ENCODE results near the gene POGK. TPM values are rescaled to one million over a fixed set of nuclear protein-coding genes. Genes with fewer than 3 reads are reported as not detected.

Gene POGK
- total RNA-seq, 1 donor from 2014 or later, result 39.1 TPM

GRCh38 chr1:166884971-166885370 is 45.7 kb downstream of the POGK start:
- Mint-ChIP-seq H3K36me3 (ENCODE audit: low read depth) (no peaks in the 10 kb centered on the region), H3K27ac (no peak overlapping the region), H3K27me3 (peaks cover 26% of the 10 kb centered on the region), H3K9me3 (no peaks in the 10 kb centered on the region), H3K4me1 (peaks cover 8% of the 10 kb centered on the region), H3K4me3 (no peak overlapping the region)
- no peak for ATAC-seq (ENCODE audit: low read depth)
- no peak for DNase-seq
- ChIA-PET POLR2A (interaction anchor here (0.8 kb wide), 1 partner anchor 9 kb away, joined by 3 read pairs; the partner anchor contains the start of gene TADA1), CTCF (interaction anchor here (3.8 kb wide), 1 partner anchor 174 kb away, joined by 31 read pairs; no protein-coding TSS in a partner anchor)
- intact Hi-C loops (cut with micrococcal nuclease), result loop anchor here (1.0 kb wide), 1 partner anchor 174 kb away; no protein-coding TSS in a partner anchor
- no peak for TF ChIP-seq CTCF (IDR thresholded peaks at IDR 0.05)

DNA sequence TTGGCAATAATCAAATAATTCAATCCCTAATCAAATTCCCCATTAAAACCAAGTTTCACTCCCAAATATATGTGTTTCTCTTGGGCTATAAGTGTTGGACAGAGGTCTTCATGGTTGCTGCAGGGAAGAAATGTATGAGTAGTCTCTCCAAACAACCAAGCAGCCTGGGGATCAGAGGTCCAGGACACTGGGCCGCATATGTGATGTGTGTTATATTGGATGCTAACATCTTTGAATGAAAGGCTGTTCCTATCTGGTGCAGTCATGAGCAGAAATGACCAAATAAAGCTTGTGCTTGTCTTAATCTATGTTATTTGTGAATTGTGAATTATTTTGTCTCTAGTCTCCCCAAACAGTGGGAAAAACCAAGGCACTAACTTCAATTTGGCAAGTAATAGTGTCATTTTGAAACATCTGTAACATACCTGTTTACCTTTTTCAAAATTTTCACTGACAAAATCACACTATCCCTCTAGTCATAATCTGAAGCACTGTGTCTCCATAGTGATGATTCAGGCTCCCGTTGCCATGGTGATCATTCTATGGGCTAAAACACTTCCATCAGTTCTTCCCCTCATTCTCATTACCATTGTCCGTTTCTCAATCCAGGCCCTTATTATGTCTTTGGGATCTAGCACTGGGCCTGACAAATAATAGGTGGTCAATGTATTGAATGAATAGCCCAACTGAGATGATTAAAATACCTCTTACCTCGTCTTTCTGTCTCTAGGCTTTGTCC is 49.3 kb downstream of the POGK start:
- no peaks in the 10 kb centered on the region for H3K36me3 Mint-ChIP-seq (ENCODE audit: low read depth)
- ATAC-seq (ENCODE audit: low read depth) (no peak), DNase-seq (no peak)
- CTCF ChIA-PET, result no interaction called here
- peaks cover 8% of the 10 kb centered on the region for H3K4me1 Mint-ChIP-seq
- no peak overlapping the region for H3K4me3 Mint-ChIP-seq
- intact Hi-C loops (cut with micrococcal nuclease), result no loop called here
- POLR2A ChIA-PET, result no interaction called here
- no peak overlapping the region for H3K27ac Mint-ChIP-seq
- H3K9me3 Mint-ChIP-seq, result no peaks in the 10 kb centered on the region
- no peak for TF ChIP-seq CTCF (IDR thresholded peaks at IDR 0.05)
- H3K27me3 Mint-ChIP-seq, result peaks cover 28% of the 10 kb centered on the region

- Mint-ChIP-seq H3K4me3 (no peak overlapping the region), H3K27ac (no peak overlapping the region), H3K27me3 (peaks cover 22% of the 10 kb centered on the region), H3K9me3 (no peaks in the 10 kb centered on the region), H3K4me1 (peaks cover 2% of the 10 kb centered on the region), H3K36me3 (ENCODE audit: low read depth) (no peaks in the 10 kb centered on the region)
- POLR2A ChIA-PET, result no interaction called here
- intact Hi-C loops (cut with micrococcal nuclease), result no loop called here
- TF ChIP-seq CTCF (IDR thresholded peaks at IDR 0.05), result no peak
- CTCF ChIA-PET, result no interaction called here
- DNase-seq, result no peak
- ATAC-seq (ENCODE audit: low read depth), result no peak
Measured at GRCh38 chr1:166889776-166890175, 50.5 kb downstream of the POGK start.

DNA sequence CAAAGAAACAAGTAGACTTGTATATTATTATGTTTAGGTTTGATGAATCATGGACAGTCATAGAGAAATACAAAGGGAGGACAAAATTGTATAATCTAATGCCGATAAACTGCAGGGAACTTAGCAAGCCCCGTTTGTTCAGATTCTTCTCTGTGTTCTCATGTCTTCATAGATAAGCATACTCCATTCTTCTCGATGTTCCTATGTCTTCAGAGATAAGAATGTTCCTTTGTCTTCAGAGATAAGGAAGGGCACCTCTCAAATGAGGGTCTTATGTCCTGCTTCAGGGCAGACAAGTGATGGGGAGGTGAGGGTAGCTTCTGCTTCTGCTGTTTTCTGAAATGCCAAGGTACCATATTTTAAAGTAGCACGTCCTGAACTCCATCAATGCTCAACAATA is 56.5 kb downstream of the POGK start:
- no peak overlapping the region for H3K27ac Mint-ChIP-seq
- CTCF ChIA-PET, result no interaction called here
- H3K4me3 Mint-ChIP-seq, result no peak overlapping the region
- ATAC-seq (ENCODE audit: low read depth) (no peak), DNase-seq (no peak)
- no peak for TF ChIP-seq CTCF (IDR thresholded peaks at IDR 0.05)
- no peaks in the 10 kb centered on the region for H3K4me1 Mint-ChIP-seq
- H3K36me3 Mint-ChIP-seq (ENCODE audit: low read depth), result no peaks in the 10 kb centered on the region
- POLR2A ChIA-PET, result no interaction called here
- peaks cover 6% of the 10 kb centered on the region for H3K9me3 Mint-ChIP-seq
- H3K27me3 Mint-ChIP-seq, result peaks cover 21% of the 10 kb centered on the region
- intact Hi-C loops (cut with micrococcal nuclease), result no loop called here

DNA sequence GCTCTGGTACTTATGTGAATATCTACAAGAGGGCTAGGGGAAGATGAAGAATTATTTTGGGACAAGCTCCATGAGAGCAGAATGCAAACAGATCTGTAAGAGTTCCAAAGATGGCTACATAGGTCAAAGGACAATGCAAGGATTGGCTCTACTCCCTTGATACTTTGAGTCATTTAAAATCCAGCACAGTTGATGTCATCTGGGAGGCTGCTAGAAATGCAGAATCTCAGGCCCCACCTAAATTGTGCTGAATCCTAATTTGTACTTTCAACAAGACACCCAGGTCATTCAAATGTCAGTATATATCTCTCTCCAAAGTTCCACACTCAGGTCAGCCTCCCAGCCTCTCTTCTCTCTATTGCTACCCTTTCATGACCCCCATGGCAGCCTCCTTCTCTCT is 60.5 kb downstream of the POGK start:
- no peak for ATAC-seq (ENCODE audit: low read depth)
- DNase-seq, result no peak
- Mint-ChIP-seq H3K4me3 (no peak overlapping the region), H3K27ac (no peak overlapping the region), H3K9me3 (peaks cover 6% of the 10 kb centered on the region), H3K36me3 (ENCODE audit: low read depth) (no peaks in the 10 kb centered on the region), H3K27me3 (peaks cover 18% of the 10 kb centered on the region), H3K4me1 (peaks cover 20% of the 10 kb centered on the region)
- intact Hi-C loops (cut with micrococcal nuclease), result no loop called here
- TF ChIP-seq CTCF (IDR thresholded peaks at IDR 0.05), result no peak
- POLR2A ChIA-PET, result no interaction called here
- CTCF ChIA-PET, result interaction anchor here (0.9 kb wide), 1 partner anchor 160 kb away, joined by 4 read pairs; no protein-coding TSS in a partner anchor
